GM19351 (cell line): ENCODE results near the gene YIF1B.
"Not testable (repeated sequence)": the region's sequence is repeated elsewhere in the genome, so short reads cannot be mapped to it uniquely, and the experiment has no call there.

Experiments
- ATAC-seq: cut with Tn5 transposase; IDR thresholded peaks from one replicate; pipeline ENCODE4 v1.9.1; 2021; ENCODE audit warnings: mild to moderate bottlenecking, moderate library complexity; ENCODE audit not compliant: unreplicated experiment

The YIF1B gene

DNA sequence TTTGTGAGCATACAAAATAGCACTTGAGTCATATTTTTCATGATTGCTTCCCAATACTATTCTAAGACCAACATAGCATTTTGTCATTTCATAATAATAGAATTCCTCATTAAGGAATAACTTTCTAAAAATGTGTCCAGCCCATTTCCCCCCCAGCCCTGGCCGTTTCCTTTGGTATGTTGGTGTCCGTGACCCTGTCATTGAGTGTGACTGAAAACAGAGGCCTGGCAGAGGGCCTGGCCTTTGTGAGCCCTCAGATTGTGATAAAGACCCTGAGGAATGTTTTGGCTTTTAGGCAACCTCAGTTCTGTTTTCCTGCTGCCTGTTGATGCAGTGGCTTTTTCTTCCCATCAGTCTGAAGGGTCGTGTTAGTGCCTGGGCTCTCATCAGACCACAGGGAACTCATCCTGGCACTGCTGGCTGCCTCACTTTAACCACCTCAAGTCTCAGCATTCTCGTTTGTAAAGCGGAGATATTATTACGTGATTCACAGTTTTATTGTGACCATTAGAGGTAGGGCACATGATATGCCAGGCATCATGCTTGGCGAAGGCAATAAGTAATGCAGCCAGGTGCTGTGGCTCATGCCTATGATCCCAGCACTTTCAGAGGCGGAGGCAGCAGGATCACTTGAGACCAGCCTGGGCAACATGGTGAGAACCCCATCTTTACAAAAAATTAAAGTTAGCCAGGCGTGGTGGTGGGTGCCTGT lies 37.6 kb downstream of the YIF1B start:
- no peak for ATAC-seq

DNA sequence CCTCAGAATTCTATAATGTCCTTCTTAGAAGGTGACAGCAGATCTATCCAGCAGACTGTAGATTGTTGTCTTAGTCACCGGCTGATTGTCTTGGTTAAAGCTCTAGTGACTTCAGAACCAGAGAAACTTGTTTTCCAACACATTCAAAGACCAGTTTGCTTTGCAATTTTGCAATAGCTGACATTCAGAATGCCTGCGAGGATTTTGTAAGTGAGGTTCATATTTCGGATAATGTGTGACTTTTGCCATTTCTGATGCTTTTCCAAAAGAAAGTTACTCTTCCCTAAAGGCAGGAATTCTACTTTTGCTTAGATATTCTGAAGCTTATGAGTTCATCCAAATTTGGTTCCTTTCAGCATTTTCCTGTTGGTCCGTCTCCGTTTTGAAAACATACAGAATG lies 38.2 kb downstream of the YIF1B start:
- no peak for ATAC-seq

DNA sequence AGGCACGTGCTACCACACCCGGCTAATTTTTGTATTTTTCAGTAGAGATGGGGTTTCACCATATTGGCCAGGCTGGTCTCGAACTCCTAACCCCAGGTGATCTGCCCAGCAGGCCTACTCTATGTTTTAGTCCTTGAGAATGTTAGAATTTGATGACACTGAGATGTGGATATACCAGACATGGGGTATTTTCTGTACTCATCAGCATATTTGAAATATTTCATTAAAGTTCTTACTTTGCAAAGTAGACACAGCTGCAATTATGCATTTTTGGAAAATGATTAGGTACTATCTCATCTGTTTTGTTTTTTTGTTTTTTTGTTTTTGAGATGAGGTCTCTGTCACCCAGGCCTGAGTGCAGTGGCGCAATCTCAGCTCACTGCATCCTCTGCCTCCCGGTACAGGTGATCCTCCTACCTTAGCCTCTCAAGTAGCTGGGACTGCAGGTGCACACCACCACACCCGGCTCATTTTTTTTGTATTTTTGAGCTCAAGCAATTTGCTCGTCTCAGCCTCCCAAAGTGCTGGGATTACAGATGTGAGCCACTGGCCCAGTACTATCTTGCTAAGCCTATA lies 38.7 kb downstream of the YIF1B start:
- no peak for ATAC-seq

DNA sequence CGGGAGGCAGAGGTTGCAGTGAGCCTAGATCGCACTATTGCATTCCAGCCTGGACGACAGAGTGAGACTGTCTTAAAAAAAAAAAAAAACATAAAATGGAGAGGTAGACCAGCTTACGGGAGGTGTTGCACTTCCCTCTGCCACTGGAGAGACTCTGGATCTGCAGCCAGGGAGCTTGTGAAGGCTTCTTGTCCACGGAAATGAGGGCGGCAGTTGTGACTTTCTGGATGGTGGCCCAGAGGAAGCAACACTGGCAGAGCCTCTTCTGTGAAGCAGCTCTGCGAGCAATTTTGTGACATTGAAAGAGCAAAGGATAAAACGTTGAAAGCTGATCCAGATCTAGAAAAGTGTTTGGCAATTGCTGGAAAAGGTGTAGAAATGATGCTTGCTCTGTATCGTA lies 41.0 kb downstream of the YIF1B start:
- no peak for ATAC-seq

DNA sequence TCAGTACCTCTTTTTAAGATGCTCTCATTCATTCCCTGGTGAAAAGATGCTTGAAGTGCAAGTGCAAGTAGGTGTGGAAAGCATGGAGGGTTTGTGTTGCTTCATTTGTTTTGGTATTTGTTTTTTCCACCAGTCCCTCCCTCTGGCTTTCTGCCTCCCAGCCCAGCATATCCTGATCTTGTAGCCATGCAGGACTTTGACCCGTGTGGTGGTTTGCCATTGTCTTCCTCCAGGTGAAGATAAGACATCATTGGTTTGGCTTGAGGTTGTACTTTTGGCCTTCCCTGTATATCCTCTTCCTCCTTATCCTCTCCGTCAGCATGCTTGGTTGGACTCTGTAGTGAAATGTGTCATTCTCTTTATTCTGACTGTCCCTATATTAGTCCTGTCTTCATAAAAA lies 42.2 kb downstream of the YIF1B start:
- ATAC-seq, result no peak

DNA sequence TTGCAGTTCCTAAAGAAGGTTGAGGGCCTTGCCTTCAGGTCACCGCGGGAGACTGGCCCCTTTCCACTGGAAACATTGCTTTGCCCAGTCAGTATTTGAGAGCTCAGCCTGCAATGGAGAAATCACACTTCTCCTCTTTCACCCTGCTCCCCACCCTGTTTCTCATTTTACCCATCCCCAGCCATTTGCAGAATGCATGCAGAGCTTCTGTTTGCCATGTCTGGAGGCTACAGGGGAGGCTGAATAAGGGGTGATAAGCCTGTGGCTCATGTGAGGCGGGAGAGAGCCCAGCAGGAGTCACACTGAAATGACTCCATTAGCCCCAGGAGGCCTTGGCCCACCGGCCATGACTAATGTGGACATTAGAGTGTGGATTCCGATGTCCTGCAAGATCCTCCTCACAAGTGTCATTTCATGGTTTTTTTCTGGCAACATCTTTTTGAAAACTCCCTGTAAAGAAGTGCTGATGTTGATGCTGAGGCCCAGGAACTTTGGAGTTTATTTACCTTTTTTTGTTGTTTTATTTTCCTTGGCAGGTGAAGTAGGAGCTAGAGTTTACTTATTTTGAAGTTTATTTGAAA lies 45.1 kb downstream of the YIF1B start:
- ATAC-seq, result no peak

DNA sequence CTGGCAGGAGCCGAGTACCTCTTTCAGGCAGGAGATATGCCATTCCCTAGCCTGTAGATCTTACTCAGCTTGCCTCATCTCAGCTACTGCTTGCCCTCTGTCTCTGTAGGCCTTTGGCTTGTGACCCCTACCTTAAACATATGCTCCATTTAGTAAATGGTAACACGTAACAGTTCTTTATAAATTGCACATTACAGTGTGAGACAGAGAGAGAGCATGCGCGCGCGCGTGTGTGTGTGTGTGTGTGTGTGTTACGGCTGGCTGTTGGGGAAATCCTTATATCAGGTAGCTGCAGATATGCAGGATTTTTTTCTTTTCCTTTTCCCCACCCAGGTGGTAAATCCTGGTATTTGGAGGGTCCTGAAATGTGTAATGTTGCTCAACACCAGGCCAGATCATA lies 47.2 kb downstream of the YIF1B start:
- ATAC-seq, result no peak

DNA sequence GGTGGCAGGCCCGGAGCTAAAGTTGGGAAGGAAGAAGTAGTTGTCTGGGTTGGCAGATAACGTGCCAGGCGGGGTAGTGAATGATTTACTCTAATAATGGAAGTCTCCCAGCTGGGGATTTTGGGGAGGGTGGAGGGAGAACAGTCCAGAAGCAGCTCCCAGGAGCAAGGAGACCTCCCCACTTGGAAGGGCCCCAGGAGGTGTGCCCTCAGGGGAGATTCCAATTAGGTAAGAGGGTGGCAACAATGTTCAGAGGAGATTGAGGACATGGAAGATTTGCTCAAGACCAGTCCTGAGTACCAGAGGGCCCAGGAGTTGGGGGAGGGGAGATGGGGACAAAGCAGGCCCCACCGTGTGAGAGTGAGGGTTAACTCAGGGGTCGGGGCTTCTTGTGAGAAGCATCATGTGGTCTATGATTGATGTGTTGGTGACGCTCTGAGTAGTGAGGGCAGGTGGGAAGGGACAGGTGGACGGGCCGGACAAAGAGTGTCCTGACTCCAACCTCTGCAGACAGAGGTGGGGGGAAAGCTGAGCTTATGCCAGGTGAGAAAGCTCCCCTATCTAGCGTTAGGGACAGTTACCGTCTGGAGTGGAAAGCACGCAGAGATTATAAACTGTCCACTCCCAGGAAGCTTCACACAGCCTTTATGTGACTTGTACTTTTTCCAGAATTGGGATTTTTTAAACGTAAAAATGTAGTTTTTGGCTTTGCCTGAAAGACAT lies 47.8 kb downstream of the YIF1B start:
- no peak for ATAC-seq

DNA sequence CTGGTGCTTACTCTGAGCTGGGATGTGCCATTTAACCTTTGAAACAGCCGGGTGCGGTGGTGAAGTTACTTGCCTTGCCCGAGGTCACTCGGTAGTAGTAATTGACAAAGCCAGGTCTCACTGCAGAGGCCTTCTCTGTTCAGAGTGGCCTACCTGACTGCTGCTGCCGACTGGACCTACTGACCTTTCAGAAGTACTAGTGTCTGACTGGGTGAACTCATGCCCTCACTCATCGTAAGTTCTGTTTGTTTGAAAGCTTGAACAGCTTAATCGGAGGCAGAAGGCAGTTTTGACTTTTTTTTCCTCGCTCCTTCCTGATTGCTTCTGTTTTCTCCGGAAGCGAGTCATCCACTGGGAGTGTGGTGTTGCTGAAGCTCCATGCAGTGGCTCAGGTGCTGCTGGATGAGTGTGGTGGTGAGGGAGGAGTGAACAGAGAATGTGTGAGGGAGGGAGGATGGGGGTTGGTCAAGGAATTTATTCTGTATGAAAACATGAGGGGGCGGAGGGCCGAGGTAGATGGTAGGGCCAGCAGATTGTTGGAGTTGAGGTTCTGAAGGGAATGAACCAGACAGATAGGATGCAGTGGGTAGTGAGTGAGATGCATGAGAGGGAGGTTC lies 48.7 kb downstream of the YIF1B start:
- ATAC-seq, result no peak

DNA sequence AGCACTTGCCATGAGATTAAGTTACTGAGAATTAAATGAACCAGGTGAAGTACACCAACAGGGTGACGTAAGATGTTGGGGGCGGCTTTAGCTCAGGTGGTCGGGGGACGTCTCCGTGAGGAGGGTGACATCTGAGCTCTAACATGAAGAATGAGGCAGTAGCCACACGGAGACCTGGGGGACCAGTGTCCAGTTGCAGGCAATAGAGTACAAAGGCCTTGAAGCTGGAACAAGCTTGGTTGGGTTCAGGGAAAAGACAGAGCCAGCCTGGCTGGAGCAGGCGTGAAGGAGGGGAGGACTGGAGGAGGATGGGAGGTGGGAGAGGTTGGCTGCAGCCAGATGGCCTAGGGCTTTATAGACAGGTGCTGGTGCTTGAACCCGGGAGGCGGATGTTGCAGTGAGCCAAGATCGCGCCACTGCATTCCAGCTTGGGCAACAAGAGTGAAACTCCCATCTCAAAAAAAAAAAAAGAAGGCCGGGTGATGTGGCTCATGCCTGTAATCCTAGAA lies 49.8 kb downstream of the YIF1B start:
- no peak for ATAC-seq

DNA sequence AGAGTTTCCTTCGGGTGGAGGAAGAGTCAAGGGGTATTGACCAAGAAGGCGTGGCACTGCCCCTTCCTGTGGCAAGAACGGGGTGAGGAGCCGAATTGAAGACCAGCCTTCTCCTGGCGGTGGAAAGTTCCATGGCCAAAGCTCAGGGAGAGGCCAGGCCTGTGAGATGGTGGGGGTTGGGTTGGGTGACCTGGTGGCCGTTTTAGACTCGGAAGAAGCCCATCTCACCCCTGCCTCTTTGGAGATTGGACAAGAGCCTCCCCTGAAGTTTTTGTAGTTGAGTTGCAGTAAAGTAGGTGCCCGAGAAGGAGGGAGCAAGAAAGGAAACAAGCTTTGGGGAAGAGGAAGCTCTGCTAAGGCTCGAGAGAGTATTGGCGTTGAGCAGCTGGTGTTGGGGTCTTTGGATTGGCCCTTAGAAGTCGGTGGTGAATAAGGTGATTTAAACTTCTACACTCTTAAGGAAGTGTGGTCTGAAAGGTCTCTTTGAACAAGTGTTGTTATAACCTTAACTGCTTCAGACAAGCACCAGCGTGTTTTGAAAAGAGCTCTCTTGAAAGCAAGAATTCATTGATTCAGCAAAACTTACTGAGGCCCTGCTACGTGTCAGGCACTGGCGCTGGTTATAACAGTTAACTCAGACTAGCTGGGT lies 50.4 kb downstream of the YIF1B start:
- no peak for ATAC-seq

DNA sequence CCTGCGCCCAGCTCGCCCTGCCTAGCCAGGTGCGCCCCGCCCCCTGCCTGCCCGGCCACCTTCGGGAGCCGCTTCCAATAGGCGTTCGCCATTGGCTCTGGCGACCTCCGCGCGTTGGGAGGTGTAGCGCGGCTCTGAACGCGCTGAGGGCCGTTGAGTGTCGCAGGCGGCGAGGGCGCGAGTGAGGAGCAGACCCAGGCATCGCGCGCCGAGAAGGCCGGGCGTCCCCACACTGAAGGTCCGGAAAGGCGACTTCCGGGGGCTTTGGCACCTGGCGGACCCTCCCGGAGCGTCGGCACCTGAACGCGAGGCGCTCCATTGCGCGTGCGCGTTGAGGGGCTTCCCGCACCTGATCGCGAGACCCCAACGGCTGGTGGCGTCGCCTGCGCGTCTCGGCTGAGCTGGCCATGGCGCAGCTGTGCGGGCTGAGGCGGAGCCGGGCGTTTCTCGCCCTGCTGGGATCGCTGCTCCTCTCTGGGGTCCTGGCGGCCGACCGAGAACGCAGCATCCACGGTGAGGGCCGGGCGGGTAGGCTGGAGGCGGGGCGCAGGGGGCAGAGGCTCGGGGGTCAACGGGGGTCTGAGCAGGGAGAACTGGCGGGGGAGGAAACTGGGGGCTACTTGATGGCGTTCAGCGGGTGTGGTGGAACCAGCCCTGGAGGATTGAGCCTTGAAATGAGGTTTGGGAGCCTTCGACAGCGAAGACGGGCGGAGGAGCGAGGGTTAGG lies 51.1 kb downstream of the YIF1B start, which contains the start of gene SPINT2:
Gene SPINT2 (plus strand): TSS at position 88 of the 727 bp plus-strand sequence. CDS start 320 bp downstream, at position 408.
- no peak for ATAC-seq

DNA sequence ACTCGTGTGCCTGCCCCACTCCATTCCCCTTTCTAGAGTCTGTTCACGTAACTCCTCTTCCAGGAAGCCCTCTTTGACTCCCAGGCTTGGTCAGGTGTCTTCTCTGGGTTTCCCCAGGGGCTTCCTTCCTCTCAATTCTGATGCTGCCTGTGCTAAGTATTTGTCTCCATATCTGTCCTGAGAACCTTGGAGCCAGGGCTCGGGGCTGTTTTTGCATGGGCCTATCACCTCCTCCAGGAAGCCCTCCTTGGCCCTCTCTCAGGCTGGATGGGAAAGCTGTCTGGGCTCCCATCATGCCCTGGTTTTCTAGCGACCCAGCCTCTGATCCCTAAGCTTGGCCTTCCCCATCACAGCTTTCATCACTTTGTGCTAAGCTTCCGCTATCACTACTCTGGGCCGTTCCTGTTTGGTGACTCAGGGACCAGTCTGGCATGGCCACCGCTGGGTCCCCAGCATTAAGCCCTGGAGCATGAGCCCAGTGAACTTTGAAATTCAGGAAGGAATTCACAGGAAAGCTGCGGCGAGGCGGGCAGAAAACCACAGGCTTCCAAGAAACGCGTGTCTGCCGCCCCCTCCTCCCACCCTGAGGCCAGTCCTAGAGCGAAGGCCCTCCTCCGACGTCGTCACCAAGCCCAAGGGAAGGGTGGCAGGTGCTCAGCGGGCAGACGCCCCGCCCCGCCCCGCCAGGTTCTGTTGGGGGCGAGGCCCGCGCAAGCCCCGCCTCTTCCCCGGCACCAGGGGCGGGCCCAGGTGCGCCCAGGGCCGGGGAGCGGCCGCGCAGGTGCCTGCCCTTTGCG lies 51.9 kb downstream of the YIF1B start:
- ATAC-seq, result no peak

DNA sequence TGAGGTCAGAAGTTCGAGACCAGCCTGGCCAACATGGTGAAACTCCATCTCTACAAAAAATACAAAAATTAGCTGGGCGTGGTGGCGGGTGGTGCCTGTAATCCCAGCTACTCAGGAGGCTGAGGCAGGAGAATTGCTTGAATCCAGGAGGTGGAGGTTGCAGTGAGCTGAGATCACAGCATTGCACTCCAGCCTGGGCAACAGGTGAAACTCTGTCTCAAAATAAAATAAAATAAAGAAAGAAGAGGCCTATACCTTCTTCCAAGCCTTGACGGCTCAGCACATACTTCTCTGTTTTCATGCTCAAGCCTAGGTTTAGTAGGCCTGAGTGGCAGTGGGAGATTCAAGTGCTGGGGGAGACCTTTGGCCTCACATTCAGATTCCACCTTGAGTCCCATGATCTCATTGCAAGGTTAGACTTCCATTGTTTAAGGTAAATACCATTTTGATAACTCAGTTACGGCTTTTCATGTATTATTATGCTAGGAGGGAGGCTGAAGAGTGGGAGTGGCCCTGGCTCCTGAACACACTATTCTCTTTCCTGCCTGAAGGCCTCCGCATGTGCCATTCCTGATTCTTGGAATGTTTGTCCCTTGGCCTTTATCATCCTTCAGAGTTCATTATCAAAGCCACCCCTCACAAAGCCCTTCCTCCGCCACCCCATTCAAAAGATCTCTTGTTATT lies 53.0 kb downstream of the YIF1B start:
- ATAC-seq, result no peak

DNA sequence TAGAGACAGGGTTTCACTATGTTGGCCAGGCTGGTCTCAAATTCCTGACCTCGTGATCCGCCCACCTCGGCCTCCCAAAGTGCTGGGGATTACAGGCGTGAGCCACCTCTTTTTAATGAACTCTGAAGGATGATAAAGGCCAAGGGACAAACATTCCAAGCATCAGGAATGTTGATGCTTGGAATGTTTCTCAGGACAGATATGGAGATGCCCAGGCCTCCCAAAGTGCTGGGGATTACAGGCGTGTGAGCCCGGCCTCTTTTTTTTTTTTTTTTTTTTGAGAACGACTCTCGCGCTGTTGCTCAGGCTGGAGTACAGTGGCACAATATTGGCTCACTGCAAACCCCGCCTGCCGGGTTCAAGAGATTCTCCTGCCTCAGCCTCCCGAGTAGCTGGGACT lies 53.8 kb downstream of the YIF1B start:
- ATAC-seq, result not testable (repeated sequence)

DNA sequence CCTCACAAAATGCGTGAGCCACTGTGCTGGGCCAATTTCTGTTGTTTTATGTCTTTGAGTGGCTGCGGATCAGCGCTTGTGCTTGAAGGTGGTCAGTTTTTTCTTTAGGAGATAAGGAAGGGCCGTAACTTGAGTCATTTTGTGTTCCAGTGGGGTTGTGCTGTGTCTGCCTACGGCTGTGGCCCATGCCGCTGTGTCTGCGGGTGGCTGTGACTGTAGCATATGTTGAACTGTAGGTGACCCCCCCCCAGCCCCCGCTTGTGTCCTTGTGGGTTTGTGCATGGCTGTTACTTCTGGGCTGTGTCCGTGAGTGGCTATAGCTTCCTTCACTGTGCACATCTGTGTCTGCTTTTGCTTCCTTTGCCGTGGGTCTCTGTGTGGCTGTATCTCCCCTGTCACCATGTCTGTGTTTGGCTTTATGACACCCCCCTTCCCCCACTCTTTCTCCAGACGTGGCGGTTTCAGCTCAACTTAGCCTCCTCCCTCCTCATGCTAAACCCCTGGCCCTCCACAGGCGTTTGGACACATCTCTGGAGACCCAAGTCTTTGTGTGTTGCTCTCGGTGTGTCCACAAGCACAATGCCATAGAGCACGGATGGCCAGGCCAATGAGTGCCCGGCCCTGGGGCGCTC lies 60.2 kb downstream of the YIF1B start:
- no peak for ATAC-seq

DNA sequence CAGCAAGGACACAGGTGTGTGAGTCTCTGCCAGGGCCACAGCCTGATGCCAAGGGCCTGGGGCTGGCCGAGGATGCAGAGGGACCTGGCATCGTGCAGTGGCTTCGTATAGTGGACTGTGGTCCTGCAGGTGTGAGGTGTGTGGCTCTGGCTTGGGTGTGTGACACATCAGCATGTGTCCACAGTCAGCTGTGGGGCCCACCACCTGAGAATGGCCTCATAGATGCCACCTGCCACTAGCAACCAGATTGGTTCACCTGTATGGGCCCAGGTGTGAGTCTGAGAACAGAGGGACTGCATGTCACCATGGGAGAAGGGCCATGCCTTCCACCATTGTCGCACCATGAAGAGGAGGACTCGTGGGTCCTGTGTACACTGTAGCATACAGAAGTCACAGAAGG lies 62.0 kb downstream of the YIF1B start:
- no peak for ATAC-seq
